ENCODE results near the gene TMEM219. TPM values are rescaled to one million over a fixed set of nuclear protein-coding genes. Genes with fewer than 3 reads are reported as not detected.

The TMEM219 gene
- total and polyA plus RNA-seq, 2 of the 8 experiments (the other 6 are each of a cell fraction or from before 2014, with no cell fraction given), result 60.2 to 116 TPM

- WGBS, 2 experiments (ENCODE audit: extremely low coverage in 1 of 2, insufficient coverage in 1 of 2, insufficient read length in 1 of 2, insufficient replicate concordance in 2 of 2, low coverage in 1 of 2, low lambda C conversion rate in 2 of 2, missing lambda C conversion rate in 1 of 2), result 74% methylated on average over 9 of the region's 9 CpGs; no CpG with 5 or more reads in 1 of the 2 experiments
- H3K9ac ChIP-seq (replicated peaks in 1 of 4; ENCODE audit: extremely low read depth in 1 of 4, low read depth in 3 of 4, low read length in 3 of 4), result no peak overlapping the region; a peak in 2 of 7 replicates
- no peak overlapping the region for H3K4me3 ChIP-seq (ENCODE audit: extremely low read depth in 1 of 4, insufficient read depth in 2 of 4, low read depth in 3 of 4, low read length in 4 of 4)
- peaks cover 9 to 34% of the 10 kb centered on the region in 2 experiments for H3K79me2 ChIP-seq (ENCODE audit: control insufficient read depth in 1 of 2, insufficient read depth in 2 of 2, low read length in 2 of 2)
- H2AFZ ChIP-seq (ENCODE audit: low read length), result no peak overlapping the region
- no peak overlapping the region for H3K27ac ChIP-seq (ENCODE audit: low read depth, low read length)
- H3K14ac ChIP-seq (ENCODE audit: insufficient read length), result no peak overlapping the region
- no peak for FAIRE-seq
- H3K4ac ChIP-seq (replicated peaks; ENCODE audit: insufficient read length, low read depth, low read length), result no peak overlapping the region
- no peak overlapping the region for H2BK12ac ChIP-seq (ENCODE audit: low read depth, low read length)
- peaks cover 10 to 44% (median 34%) of the 10 kb centered on the region in 4 experiments for H3K36me3 ChIP-seq (ENCODE audit: control insufficient read depth in 2 of 4, insufficient read depth in 4 of 4, low read length in 3 of 4)
- no peak overlapping the region for H4K8ac ChIP-seq (ENCODE audit: extremely low read depth, insufficient read depth, low read length)
- H3K27me3 ChIP-seq (replicated peaks in 1 of 4; ENCODE audit: control insufficient read depth in 3 of 4, extremely low read depth in 1 of 4, insufficient read depth in 3 of 4, low read length in 3 of 4), result peaks cover 2 to 9% (median 8%) of the 10 kb centered on the region in 4 experiments
- CTCF ChIA-PET (ENCODE audit: partially characterized antibody), result interaction anchor here (0.7 to 4.4 kb wide), 4 partner anchors 19 to 165 kb away, joined by 3 to 19 read pairs (median 4); partner anchors contain the start of genes INO80E and PRRT2
- H3K56ac ChIP-seq (replicated peaks; ENCODE audit: insufficient read length, low read depth, low read length), result no peak overlapping the region
- peaks cover 25% of the 10 kb centered on the region for H3K79me1 ChIP-seq (ENCODE audit: low read depth, low read length)
- H4K20me1 ChIP-seq (replicated peaks in 1 of 2; ENCODE audit: control insufficient read depth in 1 of 2, insufficient read depth in 2 of 2, low read length in 2 of 2), result peaks cover 4 to 18% of the 10 kb centered on the region in 2 experiments
- POLR2A ChIA-PET (ENCODE audit: partially characterized antibody), result interaction anchor here (1.3 kb wide), 1 partner anchor 14 kb away, joined by 3 read pairs; no protein-coding TSS in a partner anchor
- no peak overlapping the region for H4K91ac ChIP-seq (replicated peaks; ENCODE audit: insufficient read length, low read length)
- no peak overlapping the region for H3K23ac ChIP-seq (ENCODE audit: insufficient read length)
- H2AK5ac ChIP-seq (ENCODE audit: low read depth, low read length), result no peak overlapping the region
- peaks cover 9 to 10% of the 10 kb centered on the region in 2 experiments for H3K9me3 ChIP-seq (ENCODE audit: insufficient read depth in 2 of 2, low read depth in 1 of 2, low read length in 1 of 2)
- DNase-seq (ENCODE audit: low read depth in 1 of 2, low spot score in 2 of 2), result no peak
- no peak overlapping the region for H2BK20ac ChIP-seq (ENCODE audit: low read length)
- H3K4me1 ChIP-seq (replicated peaks in 1 of 4; ENCODE audit: control insufficient read depth in 3 of 4, insufficient read depth in 4 of 4, low read length in 3 of 4), result peaks cover 4 to 20% (median 7%) of the 10 kb centered on the region in 4 experiments
- no peak overlapping the region for H4K5ac ChIP-seq (ENCODE audit: insufficient read length, low read depth, low read length)
- no peak overlapping the region for H2BK15ac ChIP-seq (ENCODE audit: low read length)
- H3K23me2 ChIP-seq (ENCODE audit: low read depth, low read length), result peaks cover 7% of the 10 kb centered on the region; the same call in 1 of the 2 replicates
- no peak overlapping the region for H2BK120ac ChIP-seq (replicated peaks; ENCODE audit: low read depth, low read length)
- H2BK5ac ChIP-seq (ENCODE audit: low read depth, low read length), result no peak overlapping the region; the same call in 1 of the 2 replicates
- peak overlapping the region in 1 of 2 experiments; percentile 72; a peak in 1 of 4 replicates for H3K4me2 ChIP-seq (ENCODE audit: insufficient read depth in 1 of 2, low read depth in 2 of 2, low read length in 2 of 2)
- no peak overlapping the region for H3K18ac ChIP-seq (ENCODE audit: extremely low read depth, low read length)
- TF ChIP-seq POLR2AphosphoS5 (IDR thresholded peaks at IDR 0.05; ENCODE audit: low read depth, low read length) (no peak), TAF7 (optimal IDR thresholded peaks at IDR 0.05; ENCODE audit: borderline replicate concordance, low read depth, low read length) (no peak), EP300 (IDR thresholded peaks at IDR 0.05; ENCODE audit: borderline replicate concordance in 1 of 2, low read depth in 2 of 2, low read length in 2 of 2) (no peak), RBBP5 (IDR thresholded peaks at IDR 0.05; ENCODE audit: borderline replicate concordance, low read depth, low read length) (no peak), EZH2 (IDR thresholded peaks at IDR 0.05; ENCODE audit: low read depth, low read length, severe bottlenecking) (no peak), CBX5 (IDR thresholded peaks at IDR 0.05; ENCODE audit: low read depth, low read length) (no peak), CREB1 (IDR thresholded peaks at IDR 0.05) (no peak), ZNF274 (IDR thresholded peaks at IDR 0.05; ENCODE audit: borderline replicate concordance, extremely low read depth, low read length) (no peak), SAP30 (IDR thresholded peaks at IDR 0.05; ENCODE audit: insufficient read depth, insufficient replicate concordance, low read length) (no peak), TCF12 (IDR thresholded peaks at IDR 0.05; ENCODE audit: low read depth, low read length) (no peak), SP1 (IDR thresholded peaks at IDR 0.05; ENCODE audit: low read depth, low read length) (no peak), SRF (IDR thresholded peaks at IDR 0.05; ENCODE audit: low read depth, low read length) (no peak)
Observed at GRCh38 chr16:29977063-29977825, 15.4 kb downstream of the TMEM219 start.

Measured in H1 (cell line).